HG03045 (cell line): ENCODE data around the gene TCHP.
"Not testable (repeated sequence)": the region's sequence is repeated elsewhere in the genome, so short reads cannot be mapped to it uniquely, and the experiment has no call there.

Experiments
- ATAC-seq: cut with Tn5 transposase; IDR thresholded peaks from one replicate; pipeline ENCODE4 v1.9.1; 2021; ENCODE audit warnings: mild to moderate bottlenecking, moderate library complexity; ENCODE audit not compliant: unreplicated experiment

Gene TCHP

GRCh38 chr12:109899783-109900751, at the start of gene TCHP:
TSS of gene TCHP (plus strand) at chr12:109900274. CDS start at chr12:109903027, 2,753 bp downstream.
- peak; percentile 73 for ATAC-seq

- not testable (repeated sequence) for ATAC-seq
These were observed 49.6 kb upstream of the TCHP start for GRCh38 chr12:109850518-109850917.

GRCh38 chr12:109855377-109855776, 44.7 kb upstream of the TCHP start:
- ATAC-seq, result no peak

- no peak for ATAC-seq
These were observed 42.4 kb upstream of the TCHP start for GRCh38 chr12:109857715-109858114.

GRCh38 chr12:109858764-109859163, 41.3 kb upstream of the TCHP start:
- no peak for ATAC-seq

GRCh38 chr12:109860977-109861376, 39.1 kb upstream of the TCHP start:
- ATAC-seq, result no peak

GRCh38 chr12:109861689-109862314, 38.3 kb upstream of the TCHP start:
- ATAC-seq, result no peak

GRCh38 chr12:109862491-109862890, 37.6 kb upstream of the TCHP start:
- ATAC-seq, result not testable (repeated sequence)

- ATAC-seq, result no peak
These were observed 36.0 kb upstream of the TCHP start for GRCh38 chr12:109863847-109864712.

GRCh38 chr12:109864916-109865315, 35.2 kb upstream of the TCHP start:
- no peak for ATAC-seq

- no peak for ATAC-seq
These were observed 31.7 kb upstream of the TCHP start for GRCh38 chr12:109868182-109869051.

- ATAC-seq, result no peak
These were observed 29.4 kb upstream of the TCHP start for GRCh38 chr12:109870648-109871047.

GRCh38 chr12:109871668-109872314, 28.3 kb upstream of the TCHP start:
- no peak for ATAC-seq

GRCh38 chr12:109873653-109874052, 26.4 kb upstream of the TCHP start:
- ATAC-seq, result no peak

- ATAC-seq, result no peak
These were observed 24.4 kb upstream of the TCHP start for GRCh38 chr12:109875572-109876131.

GRCh38 chr12:109876406-109876805, 23.7 kb upstream of the TCHP start:
- ATAC-seq, result no peak

- ATAC-seq, result no peak
These were observed 22.4 kb upstream of the TCHP start for GRCh38 chr12:109877504-109878246.

GRCh38 chr12:109878247-109878625, 21.8 kb upstream of the TCHP start:
- no peak for ATAC-seq

GRCh38 chr12:109878749-109879148, 21.3 kb upstream of the TCHP start:
- no peak for ATAC-seq
